ENCODE results near the gene MEIOSIN. TPM values are rescaled to one million over a fixed set of nuclear protein-coding genes. Genes with fewer than 3 reads are reported as not detected.

Gene MEIOSIN
- total RNA-seq, 1 donor from 2014 or later = not detected

DNA sequence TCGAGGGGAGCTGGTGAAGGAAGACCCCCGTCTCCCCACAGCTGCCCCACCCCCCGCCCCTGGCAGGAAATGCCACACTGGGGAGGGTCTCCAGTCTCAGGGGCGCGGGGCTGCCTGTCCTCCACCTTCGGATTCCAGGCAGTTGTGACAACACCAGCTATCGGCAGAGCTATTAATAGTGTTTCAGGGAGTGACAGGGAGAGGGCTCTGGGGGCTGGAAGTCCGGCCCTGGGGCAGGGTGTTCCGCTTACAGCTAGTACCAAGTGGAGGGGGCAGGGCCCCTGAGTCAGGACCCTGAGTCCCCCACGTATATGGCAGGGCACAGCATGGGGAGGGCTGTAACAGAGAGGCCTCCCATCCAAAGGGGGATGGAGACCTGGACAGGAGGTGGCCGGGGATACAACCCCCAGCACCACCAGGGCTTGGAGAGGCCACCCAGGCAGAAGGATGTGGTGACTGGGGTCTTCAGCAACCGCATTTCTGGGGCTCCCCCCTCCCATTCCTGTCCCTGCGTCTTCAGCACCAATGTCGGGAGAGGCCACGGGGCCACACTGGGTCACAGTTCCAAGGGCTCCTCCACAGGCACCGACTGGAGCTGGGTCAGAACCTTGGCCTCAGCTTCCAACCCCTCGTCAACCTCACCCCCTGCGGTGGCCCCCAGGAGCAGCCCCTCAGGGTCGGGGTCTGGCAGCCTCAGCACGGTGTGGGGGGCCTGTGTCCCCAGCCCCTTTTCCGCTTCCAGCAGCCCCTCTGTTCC is 31.9 kb downstream of the MEIOSIN start:
- no peak for DNase-seq

DNA sequence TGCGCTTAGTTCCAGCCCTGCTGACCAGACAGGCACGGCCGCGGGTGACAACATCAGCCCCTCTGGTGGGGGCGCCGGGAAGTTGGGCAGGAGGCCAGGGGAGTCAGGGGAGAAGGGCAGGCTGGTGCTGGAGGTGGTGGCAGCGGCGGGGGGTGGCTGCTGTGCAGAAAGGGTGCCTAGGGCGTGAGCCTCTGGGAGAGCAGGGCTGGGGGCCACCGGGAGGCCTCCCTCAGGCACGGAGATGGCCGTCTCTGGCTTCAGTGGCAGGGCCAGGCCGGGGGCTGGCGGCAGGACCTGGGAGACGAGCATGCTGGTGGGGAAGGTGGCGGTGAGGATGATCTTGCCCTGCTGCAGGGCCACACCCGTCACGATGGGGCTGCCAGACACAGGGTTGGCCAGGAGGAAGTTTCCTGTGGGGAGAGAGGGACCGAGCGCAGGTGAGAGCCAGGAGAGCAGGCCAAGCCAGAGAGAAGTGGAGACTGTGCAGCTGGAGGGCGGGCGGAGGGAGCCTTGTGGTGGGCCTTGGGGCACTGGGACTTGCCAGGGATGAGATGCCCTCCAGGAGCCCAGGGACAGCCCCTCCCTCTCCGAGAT is 32.6 kb downstream of the MEIOSIN start:
- DNase-seq = no peak

DNA sequence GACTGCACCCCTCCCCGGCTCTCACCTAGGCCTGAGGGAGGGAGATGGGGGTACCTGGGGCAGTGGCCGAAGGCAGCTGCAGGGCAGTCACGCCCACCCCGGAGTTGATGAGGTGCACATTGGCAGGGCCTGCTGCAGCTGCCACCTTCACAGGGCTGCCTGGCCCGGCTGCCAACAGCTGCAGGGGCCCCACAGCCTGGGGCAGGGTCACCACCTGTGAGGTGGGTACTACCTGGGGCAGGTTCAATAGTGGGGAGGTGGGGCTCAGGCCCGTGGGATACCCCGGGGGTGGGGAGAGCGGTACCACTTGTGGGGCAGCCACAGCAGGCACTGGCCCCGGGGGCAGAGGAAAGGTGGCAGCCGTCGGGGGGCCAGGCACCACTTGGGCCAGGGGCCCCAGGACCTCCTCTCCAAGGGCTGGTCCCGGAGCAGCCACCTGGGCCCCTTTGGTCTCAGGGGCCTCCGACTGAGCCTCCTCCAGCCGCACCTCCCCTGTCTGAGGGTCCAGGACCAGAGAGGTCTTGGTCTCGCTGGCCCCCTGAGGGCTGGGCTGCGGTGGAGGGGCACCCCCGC is 33.1 kb downstream of the MEIOSIN start:
- DNase-seq = no peak

DNA sequence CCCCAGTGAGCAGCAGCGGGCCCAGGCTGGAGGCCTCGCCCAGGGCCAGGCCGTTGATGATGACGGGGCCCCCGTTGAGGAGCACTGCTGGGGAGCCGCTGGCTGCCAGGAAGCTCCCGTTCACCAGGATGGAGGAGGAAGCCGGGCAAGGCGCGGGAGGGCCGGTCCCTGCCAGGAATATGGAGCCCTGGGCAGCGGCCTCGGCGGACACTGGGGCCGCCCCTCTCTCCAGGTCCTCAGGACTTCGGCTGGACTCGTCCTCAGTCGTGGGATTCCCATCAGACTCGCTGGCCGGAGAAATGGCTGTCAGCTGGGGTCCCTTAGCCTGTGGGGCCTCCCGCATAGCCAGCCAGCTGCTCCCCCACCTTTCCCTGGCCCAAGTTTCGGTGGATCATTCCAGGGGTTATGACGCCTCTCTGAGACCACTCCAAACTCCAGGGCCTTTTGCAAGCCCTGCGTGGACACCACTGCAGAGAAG is 33.7 kb downstream of the MEIOSIN start:
- no peak for DNase-seq

DNA sequence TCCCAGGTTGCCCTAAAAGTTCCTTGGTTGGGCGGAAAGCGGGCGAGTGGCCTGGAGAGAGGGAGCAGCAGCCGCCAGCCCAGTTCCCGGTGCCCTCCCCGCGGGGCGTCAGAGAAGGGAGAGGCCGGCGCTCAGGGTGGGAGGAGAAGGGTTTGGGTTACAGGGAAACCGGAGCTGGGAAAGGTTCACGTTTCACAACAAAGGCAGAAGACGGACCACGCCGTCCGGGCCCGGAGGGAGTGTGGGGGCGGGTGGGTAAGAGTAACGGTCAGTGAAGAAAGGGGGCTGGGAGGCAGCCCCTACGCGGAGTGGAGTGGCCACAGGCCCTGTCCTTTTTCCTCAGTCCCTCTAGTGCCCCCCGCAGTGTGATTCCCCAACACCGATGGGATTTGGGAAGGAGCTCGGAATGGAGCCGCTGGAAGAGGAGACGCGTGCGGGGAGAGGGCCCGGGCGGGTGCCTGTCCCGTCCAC is 34.2 kb downstream of the MEIOSIN start:
- peak; percentile 82 for DNase-seq

DNA sequence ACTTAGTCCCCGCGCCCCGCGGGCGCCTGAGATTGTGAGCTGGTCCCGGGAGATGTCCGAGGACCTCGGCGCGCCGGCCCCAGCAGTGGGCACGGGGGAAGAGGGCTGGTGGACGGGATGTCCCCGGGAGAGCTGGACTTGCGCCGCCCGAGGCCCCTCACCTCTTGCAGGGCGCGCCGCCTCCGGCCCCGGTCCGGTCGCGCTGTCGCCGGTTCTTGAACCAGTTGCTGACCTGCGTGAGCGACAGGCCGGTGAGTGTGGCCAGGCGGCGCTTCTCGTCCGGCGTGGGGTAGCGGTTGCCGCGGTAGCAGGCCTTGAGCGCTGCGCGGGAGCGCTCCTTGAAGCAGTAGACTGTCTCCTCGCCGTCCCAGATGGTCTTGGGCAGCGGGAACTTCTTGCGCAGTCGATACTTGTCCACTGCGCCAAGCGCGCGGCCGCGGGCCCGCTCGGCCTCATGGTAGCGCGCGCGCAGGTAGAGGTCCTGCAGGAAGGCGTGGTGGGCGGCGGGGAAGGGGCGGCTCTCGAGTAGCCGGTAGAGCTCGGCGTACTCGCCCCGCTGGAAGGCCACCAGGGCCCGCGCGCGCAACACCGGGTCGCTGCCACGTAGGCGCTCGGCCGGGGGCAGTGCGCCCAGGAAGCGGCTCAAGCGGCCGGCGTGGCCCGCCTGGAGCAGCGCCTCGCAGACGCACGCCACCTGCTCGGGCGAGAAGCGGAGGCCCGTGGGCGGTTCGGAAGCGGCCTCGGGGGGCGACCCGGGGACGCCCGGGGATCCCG is 34.8 kb downstream of the MEIOSIN start:
- peak; percentile 39 for DNase-seq

DNA sequence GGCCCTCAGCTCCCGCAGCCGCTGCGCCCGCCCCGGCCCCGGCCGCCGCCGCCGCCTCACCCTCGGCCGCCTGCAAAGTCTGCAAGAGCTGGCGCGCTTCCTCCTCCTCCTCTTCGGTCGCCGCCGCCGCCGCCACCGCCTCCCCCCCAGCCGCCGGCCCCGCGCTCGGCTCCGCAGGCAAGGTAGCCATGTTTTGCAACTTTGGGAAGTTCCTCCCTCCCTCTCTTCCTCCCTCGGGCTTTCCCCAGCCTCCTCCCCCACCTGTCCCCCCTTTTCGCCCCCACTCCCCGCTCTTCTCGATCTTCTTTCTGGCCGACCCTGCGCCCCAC is 35.4 kb downstream of the MEIOSIN start:
- no peak for DNase-seq

DNA sequence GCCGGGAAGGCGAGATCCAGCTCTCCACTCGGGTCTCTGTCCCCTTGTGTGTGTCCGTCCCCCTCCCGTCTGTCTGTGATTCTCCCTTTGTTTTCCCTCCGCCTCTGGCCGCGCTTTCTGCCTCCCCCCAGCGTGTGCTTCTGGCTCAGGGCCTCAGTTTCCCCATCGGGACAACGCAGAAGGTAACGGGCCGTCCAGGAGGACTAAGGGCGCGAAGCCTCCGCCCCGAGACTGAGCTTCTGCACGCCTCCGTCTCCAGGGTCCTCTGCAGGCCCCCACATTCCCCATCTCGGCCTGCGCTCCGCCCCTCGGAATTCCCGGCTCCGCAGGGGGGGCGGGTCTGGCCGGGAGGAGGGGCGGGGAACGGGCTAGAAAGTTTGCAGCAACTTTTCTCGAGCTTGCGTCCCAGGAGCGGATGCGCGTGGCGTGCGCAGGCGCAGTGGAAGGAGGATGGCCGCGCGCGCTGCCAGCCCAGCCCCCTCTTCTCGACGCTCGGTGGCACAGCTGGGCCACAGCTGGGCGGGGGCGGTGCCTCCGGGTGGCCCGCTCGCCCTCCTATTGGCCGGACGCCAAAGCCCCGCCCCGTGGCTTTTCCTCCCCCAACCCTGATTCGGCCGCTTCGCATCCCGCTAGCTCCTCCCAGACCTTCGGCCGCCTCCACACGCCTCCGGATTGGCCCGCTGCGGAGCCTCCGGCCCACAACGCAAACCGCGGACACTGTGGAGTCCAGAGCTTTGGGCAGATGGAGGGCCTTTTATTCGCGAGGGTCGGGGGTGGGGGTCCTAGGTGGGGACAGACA is 35.9 kb downstream of the MEIOSIN start, which contains the start of gene SIX5:
TSS of gene SIX5 (minus strand) at position 269 of the 799 bp plus-strand sequence. CDS start 408 bp downstream, outside the sequence.
- DNase-seq = peak; percentile 100

DNA sequence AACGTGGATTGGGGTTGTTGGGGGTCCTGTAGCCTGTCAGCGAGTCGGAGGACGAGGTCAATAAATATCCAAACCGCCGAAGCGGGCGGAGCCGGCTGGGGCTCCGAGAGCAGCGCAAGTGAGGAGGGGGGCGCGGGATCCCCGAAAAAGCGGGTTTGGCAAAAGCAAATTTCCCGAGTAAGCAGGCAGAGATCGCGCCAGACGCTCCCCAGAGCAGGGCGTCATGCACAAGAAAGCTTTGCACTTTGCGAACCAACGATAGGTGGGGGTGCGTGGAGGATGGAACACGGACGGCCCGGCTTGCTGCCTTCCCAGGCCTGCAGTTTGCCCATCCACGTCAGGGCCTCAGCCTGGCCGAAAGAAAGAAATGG is 36.6 kb downstream of the MEIOSIN start:
- DNase-seq = no peak

DNA sequence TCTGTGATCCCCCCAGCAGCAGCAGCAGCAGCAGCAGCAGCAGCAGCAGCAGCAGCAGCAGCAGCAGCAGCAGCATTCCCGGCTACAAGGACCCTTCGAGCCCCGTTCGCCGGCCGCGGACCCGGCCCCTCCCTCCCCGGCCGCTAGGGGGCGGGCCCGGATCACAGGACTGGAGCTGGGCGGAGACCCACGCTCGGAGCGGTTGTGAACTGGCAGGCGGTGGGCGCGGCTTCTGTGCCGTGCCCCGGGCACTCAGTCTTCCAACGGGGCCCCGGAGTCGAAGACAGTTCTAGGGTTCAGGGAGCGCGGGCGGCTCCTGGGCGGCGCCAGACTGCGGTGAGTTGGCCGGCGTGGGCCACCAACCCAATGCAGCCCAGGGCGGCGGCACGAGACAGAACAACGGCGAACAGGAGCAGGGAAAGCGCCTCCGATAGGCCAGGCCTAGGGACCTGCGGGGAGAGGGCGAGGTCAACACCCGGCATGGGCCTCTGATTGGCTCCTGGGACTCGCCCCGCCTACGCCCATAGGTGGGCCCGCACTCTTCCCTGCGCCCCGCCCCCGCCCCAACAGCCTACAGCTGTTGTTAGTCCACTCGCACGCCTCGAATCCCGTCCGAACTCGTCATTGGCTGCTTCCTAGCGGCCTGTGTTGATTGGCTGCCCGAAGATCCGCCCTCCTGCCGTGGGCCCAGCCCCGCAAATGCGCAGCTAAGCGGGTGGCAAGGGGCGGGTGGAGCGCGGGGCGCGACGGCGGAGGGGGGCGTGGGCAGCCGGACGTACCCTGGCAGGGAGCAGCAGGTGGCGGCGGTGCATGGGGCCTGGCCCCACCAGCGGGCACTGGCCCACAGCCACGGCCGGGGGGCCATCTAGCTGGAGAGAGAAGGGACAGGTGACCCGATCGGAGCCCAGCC is 37.2 kb downstream of the MEIOSIN start:
- peak; percentile 93 for DNase-seq

DNA sequence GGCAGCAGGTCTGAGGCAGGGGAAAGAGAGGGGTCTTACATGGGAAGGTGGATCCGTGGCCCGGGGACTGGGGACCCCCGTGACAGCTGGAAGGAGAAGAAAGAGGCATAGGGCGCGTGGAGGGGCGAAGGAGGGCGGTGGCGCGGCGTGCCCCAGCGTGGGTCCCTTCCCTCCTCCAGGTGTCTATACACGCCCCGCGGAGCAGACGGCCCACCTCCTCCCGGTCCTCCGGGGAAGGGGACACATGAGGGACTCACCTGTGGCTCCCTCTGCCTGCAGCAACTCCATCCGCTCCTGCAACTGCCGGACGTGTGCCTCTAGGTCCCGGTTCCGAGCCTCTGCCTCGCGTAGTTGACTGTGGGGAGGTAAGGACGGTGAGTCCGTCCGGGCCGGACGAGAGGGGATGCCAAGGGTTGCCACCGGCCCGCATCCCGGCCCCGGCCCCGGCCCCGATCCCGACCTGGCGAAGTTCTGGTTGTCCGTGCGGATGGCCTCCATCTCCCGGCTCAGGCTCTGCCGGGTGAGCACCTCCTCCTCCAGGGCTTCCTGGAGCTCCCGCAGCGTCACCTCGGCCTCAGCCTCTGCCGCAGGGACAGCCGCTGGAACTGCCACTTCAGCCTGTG is 38.2 kb downstream of the MEIOSIN start:
- DNase-seq = no peak

DNA sequence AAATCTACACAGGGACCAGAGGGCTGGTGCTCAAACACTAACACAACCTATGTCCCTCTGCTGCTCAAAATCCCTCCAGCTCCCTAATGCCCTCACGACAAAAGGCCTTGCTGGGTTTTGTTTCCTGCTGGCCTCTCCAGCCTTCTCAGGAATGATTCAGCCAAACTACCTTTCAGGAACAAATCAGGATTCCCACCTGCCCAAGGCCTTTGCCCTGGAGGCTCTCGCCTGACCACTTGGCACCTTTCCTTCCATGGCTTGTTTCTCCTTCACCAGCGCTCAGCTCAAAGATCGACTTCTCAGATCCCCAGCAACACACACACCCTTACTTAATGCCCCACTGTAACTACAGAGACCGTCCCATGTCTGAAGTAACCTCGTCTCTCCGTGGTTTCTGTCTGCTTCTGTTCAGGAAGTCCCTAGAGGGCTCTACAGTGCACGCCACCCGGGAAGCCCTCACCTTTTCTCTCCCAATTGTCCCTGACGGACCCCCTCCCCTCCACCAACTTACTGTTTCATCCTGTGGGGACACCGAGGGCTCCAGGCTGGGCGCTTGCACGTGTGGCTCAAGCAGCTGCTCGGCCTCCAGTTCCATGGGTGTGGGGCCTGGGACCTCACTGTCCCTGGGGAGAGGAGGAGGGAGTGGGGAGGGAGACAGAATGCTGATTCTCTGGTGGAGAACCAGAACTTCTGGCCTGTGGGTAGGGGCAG is 39.0 kb downstream of the MEIOSIN start:
- DNase-seq = no peak

DNA sequence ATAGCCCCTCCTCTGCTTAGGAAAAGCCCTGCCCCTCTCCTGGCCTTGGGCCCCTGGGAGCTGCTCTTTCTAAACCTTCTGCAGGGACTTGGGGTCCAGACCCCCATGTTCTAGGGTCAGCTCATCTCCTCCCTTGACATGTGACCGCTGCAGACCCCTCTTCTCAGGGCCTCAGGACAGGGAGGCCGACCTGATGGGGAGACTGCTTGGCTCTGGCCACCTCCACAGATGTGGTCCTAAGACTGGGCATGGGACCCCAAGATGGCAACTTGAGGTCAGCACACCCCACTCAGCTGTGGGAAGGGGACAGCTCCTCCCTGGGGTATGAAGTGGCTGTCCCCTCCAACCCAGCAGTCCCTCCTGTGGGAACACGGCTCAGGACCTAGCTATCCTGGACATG is 39.7 kb downstream of the MEIOSIN start:
- DNase-seq = no peak

DNA sequence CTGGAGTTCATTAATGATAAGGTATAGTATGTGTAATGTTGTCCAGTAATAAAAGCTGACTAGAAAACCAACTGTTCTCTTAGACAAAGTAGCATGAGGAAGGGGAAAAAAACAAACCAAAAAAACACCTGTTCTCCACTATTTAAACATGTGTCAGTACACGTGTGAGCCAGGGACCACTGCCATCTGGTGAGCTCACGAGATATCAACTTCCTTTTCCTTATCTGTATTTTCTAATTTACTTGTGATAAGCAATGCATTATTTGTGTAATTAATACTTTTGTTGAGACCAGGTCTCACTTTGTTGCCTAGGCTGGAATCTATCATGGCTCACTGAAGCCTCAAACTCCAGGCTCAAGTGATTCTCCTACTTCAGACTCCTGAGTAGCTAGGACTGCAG is 40.1 kb downstream of the MEIOSIN start:
- no peak for DNase-seq

DNA sequence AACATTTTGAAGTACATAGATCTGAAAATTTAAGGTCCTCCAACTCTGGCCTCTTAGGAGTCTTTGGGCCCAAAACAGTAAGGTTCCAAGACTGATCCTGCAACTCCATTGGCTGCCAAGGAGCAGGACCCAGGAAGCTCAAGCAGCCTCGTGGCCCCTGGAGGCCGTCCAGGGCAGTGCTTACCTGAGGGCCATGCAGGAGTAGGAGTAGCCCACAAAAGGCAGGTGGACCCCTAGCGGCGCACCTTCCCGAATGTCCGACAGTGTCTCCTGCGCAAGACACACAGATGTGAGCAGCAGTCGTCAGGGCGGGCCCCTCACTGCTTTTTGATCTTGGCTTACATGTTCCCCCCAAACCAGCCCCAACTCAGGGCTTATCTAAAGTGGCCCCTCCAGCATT is 41.5 kb downstream of the MEIOSIN start:
- no peak for DNase-seq

DNA sequence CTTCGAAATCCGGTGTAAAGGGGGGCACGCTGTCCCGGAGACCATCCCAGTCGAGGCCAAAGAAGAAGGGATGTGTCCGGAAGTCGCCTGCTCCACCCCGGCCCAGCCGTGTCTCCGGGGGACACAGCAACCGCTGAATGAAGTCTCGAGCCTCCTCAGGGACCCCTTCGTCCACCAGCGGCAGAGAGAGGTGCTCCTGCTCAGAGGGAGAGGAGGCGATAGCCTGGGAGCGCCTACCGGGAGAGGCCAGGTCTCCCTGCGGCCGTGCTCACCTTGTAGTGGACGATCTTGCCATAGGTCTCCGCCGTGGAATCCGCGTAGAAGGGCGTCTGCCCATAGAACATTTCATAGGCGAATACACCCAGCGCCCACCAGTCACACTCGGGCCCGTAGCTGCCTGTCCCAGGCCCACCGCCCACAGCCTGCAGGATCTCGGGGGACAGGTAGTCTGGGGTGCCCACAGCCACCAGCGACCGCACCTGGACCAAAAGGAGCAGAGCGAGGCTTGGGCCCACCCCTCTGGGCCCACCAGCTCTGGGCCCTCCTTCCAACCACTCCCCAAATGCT is 44.2 kb downstream of the MEIOSIN start:
- no peak for DNase-seq

DNA sequence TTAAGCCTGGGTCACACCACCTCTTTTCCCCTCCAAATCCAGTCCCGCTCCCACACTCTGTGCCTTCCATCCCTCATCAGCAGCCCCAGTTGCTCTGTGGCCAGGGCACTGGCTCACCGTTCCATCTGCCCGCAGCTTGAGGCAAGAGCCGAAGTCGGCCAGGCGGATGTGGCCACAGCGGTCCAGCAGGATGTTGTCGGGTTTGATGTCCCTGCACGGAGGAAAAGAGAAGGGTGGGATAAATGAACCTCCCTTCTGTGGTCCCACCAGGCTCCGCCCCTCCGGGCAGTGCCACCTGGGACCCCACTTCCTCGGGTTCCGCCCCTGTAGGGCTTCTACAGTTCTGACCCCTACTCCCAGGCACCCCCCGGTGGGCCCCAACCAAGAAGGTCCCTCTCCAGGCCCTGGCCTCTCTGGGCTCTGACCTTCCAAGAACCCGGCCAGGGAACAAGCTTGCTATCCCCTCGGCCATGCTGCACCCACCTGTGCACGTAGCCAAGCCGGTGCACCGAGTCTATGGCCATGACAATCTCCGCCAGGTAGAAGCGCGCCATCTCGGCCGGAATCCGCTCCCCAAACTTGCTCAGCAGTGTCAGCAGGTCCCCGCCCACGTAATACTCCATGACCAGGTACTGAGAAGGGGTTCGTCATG is 44.9 kb downstream of the MEIOSIN start:
- DNase-seq = no peak

DNA sequence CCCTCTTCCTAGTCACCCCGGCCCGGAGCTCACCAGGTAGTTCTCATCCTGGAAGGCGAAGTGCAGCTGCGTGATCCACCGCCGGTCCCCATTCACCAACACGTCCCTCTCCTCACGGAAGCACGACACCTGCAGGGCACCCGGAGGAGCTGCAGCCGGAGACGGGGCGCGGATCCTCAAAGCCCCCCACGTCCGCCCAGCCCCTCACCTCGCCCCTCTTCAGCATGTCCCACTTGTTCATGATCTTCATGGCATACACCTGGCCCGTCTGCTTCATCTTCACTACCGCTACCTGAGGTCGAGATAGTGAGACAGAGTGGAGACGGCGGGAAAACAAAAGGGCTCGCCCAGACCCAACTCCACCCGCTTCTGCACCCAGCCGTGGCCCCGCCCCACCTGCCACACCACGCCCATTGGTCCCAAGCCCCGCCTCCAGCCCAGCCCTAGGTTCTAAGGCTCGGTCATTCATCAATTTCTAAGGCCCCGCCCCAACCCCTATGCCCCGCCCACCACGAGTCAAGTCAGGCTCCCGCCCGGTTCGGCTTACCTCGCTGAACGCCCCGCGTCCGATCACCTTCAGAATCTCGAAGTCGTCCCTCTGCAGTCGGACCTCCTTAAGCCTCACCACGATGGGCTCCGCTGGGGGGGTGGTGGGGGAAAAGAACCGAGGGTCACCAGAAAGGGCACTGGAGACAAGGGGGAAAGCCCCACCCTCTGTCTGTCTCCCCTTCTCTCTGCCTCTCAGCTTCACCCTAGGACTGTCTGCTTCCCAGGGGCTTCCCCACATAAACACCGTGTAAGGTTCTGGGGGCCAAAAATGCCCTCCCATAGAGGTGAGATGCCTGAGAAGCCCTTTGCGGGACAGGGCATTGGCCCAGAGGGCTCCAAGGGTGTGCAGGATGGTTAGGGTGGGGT is 46.2 kb downstream of the MEIOSIN start:
- DNase-seq = no peak
